ENCODE results near the gene SLC35D3.
"Not testable (repeated sequence)": the region's sequence is repeated elsewhere in the genome, so short reads cannot be mapped to it uniquely, and the experiment has no call there.

DNA sequence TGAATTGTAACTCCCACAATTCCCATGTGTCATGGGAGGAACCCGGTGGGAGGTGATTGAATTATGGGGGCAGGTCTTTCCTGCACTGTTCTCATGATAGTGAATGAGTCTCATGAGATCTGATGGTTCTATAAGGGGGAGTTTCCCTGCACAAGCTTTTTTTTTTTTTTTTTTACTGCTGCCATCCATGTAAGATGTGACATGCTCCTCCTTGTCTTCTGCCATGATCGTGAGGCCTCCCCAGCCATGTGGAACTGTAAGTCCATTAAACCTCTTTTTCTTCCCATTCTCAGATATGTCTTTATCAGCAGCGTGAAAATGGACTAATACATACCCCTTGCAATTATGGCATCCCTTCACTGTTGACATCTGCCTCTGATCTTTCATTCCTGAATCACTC, 17.6 kb upstream of the SLC35D3 start:
- TF ChIP-seq, protein P1, sequence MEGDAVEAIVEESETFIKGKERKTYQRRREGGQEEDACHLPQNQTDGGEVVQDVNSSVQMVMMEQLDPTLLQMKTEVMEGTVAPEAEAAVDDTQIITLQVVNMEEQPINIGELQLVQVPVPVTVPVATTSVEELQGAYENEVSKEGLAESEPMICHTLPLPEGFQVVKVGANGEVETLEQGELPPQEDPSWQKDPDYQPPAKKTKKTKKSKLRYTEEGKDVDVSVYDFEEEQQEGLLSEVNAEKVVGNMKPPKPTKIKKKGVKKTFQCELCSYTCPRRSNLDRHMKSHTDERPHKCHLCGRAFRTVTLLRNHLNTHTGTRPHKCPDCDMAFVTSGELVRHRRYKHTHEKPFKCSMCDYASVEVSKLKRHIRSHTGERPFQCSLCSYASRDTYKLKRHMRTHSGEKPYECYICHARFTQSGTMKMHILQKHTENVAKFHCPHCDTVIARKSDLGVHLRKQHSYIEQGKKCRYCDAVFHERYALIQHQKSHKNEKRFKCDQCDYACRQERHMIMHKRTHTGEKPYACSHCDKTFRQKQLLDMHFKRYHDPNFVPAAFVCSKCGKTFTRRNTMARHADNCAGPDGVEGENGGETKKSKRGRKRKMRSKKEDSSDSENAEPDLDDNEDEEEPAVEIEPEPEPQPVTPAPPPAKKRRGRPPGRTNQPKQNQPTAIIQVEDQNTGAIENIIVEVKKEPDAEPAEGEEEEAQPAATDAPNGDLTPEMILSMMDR (IDR thresholded peaks at IDR 0.05) = not testable (repeated sequence)
- not testable (repeated sequence) for TF ChIP-seq POLR2A (IDR thresholded peaks at IDR 0.05)
